Sigmoid colon (tissue), 3 donors: ENCODE data around the gene FRS3.

Source experiments
- CTCF ChIP-seq, 4 experiments: fragments of 450-650 bp in 3 of 4; fragments of 200-600 bp in 1 of 4; IDR thresholded peaks; one replicate each; pipeline ENCODE4 v1.5.1; 2016 to 2019; ENCODE audit warnings: antibody characterized with exemption in 4 of 4, mild to moderate bottlenecking in 3 of 4, moderate library complexity in 2 of 4
- POLR2A ChIP-seq, 2 donors: fragments of 450-650 bp; IDR thresholded peaks; one replicate each; pipeline ENCODE4 v1.6.1; 2016; ENCODE audit warnings: antibody characterized with exemption in 2 of 2, mild to moderate bottlenecking in 2 of 2, moderate library complexity in 2 of 2

GRCh38 chr6:41801380-41801779, 21.7 kb upstream of the FRS3 start:
- TF ChIP-seq CTCF (IDR thresholded peaks at IDR 0.05) = no peak
- TF ChIP-seq POLR2A (IDR thresholded peaks at IDR 0.05) = no peak
